Activated T-helper 2 cell treated with anti-CD3 and anti-CD28 coated beads, Interferon-gamma antibody, Interleukin-2, Interleukin-4, amounts not matched to agents 10 μg/mL and 5 μg/mL and 100 μg/mL, durations not matched to agents 14 hours and 24 hours and 36 hours (primary cell): ENCODE measurements around the gene TMEM151B. TPM values are rescaled to one million over a fixed set of nuclear protein-coding genes. Genes with fewer than 3 reads are reported as not detected.
"Not testable (repeated sequence)": the region's sequence is repeated elsewhere in the genome, so short reads cannot be mapped to it uniquely, and the experiment has no call there.

ENCODE experiments used
- DNase-seq: peaks from one replicate; pipeline ENCODE4 v3.0.0; 2021; ENCODE audit warnings: low spot score
- H3K27ac Mint-ChIP-seq: one replicate; pipeline ENCODE4 v1.8.0; 2021; ENCODE audit warnings: mixed read lengths
- H3K27me3 Mint-ChIP-seq: one replicate; pipeline ENCODE4 v1.8.0; 2021; ENCODE audit warnings: low read depth, mixed read lengths
- H3K36me3 Mint-ChIP-seq: one replicate; pipeline ENCODE4 v1.8.0; 2021; ENCODE audit warnings: low read depth, mixed read lengths
- H3K4me1 Mint-ChIP-seq: one replicate; pipeline ENCODE4 v1.8.0; 2021; ENCODE audit warnings: low read depth, mixed read lengths
- H3K4me3 Mint-ChIP-seq: one replicate; pipeline ENCODE4 v1.8.0; 2021; ENCODE audit warnings: low read depth, mild to moderate bottlenecking, moderate library complexity, mixed read lengths
- H3K9me3 Mint-ChIP-seq: one replicate; pipeline ENCODE4 v1.8.0; 2021; ENCODE audit warnings: mixed read lengths
- intact Hi-C: fragments of 100-400 bp; cut with micrococcal nuclease; formaldehyde crosslinking; loops from one replicate; pipeline ENCODE4 v1.15.1; 2023
- total RNA-seq: library from RNA; stranded (reverse); gene quantifications from 2 replicates; pipeline ENCODE4 v1.2.3, GENCODE V29; 2022

Gene TMEM151B
- total RNA-seq, 1 donor from 2014 or later, result not detected

DNA sequence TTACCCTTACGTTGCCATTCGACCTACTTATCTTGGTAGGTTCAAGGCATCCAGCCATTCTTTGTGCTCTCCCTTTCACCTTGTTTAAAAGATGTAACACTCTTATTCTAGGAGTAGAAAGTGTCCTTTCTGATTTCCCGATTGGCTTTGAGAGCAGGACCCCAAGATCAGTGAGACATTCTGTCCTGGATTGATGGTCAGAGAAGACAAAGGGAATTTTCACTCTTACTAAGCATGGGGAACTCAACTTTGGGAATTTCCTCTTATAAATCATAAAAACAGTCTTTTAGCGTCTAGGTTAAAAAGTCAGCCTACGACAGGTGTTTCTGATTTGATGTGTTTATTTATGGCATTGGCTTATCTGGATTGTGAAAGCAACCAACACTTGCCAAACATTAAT lies 45.7 kb downstream of the TMEM151B start:
- Mint-ChIP-seq H3K9me3 (no peaks in the 10 kb centered on the region), H3K4me1 (peaks cover 12% of the 10 kb centered on the region), H3K36me3 (peaks cover 11% of the 10 kb centered on the region), H3K27ac (no peak overlapping the region), H3K4me3 (no peak overlapping the region), H3K27me3 (peaks cover 23% of the 10 kb centered on the region)
- DNase-seq, result no peak
- intact Hi-C loops, result no loop called here

GRCh38 chr6:44316481-44316880 lies 46.2 kb downstream of the TMEM151B start:
- Mint-ChIP-seq H3K4me1 (peaks cover 12% of the 10 kb centered on the region), H3K36me3 (peaks cover 6% of the 10 kb centered on the region), H3K4me3 (no peak overlapping the region), H3K27ac (no peak overlapping the region), H3K27me3 (peaks cover 25% of the 10 kb centered on the region), H3K9me3 (no peaks in the 10 kb centered on the region)
- no peak for DNase-seq
- intact Hi-C loops, result no loop called here

DNA sequence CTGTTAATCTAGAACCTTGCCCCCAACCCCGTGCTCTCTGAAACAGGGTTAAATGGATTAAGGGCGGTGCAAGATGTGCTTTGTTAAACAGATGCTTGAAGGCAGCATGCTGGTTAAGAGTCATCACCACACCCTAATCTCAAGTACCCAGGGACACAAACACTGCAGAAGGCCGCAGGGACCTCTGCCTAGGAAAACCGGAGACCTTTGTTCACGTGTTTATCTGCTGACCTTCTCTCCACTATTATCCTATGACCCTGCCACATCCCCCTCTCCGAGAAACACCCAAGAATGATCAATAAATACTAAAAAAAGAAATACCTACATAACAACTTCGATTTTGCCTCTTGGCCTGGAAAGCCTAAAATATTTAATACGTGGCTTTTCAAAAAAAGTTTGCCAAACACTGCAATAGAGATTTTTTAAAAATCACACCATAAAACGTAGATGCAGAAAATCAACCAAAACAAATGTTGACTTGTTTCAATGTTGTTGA lies 46.9 kb downstream of the TMEM151B start:
- intact Hi-C loops, H3K9me3 Mint-ChIP-seq, H3K4me3 Mint-ChIP-seq, H3K4me1 Mint-ChIP-seq, H3K27ac Mint-ChIP-seq, H3K36me3 Mint-ChIP-seq, DNase-seq: not testable (repeated sequence)
- peaks cover 25% of the 10 kb centered on the region for H3K27me3 Mint-ChIP-seq

- Mint-ChIP-seq H3K36me3 (no peaks in the 10 kb centered on the region), H3K4me1 (no peaks in the 10 kb centered on the region), H3K4me3 (no peak overlapping the region), H3K9me3 (no peaks in the 10 kb centered on the region), H3K27ac (no peak overlapping the region), H3K27me3 (peaks cover 28% of the 10 kb centered on the region)
- no peak for DNase-seq
- intact Hi-C loops, result no loop called here
Measured at GRCh38 chr6:44321210-44321609, 51.0 kb downstream of the TMEM151B start.

GRCh38 chr6:44327096-44327495 lies 56.8 kb downstream of the TMEM151B start:
- Mint-ChIP-seq H3K27ac (no peak overlapping the region), H3K4me1 (no peaks in the 10 kb centered on the region), H3K4me3 (no peak overlapping the region), H3K27me3 (peaks cover 38% of the 10 kb centered on the region), H3K36me3 (no peaks in the 10 kb centered on the region), H3K9me3 (no peaks in the 10 kb centered on the region)
- intact Hi-C loops, result no loop called here
- DNase-seq, result no peak

DNA sequence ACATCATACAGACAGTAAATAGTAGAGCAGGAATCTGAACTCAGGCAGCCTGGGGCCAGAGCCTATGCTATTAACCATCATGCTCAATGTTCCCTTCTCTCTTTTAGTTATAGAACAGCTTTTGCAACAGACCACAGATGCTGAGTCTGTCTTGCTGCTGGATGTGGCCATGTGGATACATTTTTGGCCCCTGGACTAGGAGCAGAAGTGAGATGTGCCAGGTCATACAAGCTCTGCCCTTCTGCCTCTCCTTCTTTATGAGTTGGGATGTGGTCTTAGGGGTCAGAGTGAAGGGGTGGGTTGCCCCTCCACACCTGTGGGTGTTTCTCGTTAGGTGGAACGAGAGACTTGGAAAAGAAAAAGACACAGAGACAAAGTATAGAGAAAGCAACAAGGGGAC lies 57.5 kb downstream of the TMEM151B start:
- Mint-ChIP-seq H3K27ac (no peak overlapping the region), H3K9me3 (no peaks in the 10 kb centered on the region), H3K27me3 (peaks cover 41% of the 10 kb centered on the region), H3K36me3 (no peaks in the 10 kb centered on the region), H3K4me1 (no peaks in the 10 kb centered on the region), H3K4me3 (no peak overlapping the region)
- no peak for DNase-seq
- intact Hi-C loops, result no loop called here

- DNase-seq, intact Hi-C loops, H3K4me1 Mint-ChIP-seq, H3K27ac Mint-ChIP-seq, H3K9me3 Mint-ChIP-seq, H3K36me3 Mint-ChIP-seq, H3K4me3 Mint-ChIP-seq: not testable (repeated sequence)
- H3K27me3 Mint-ChIP-seq, result peaks cover 43% of the 10 kb centered on the region
Measured at GRCh38 chr6:44328203-44328602, 58.0 kb downstream of the TMEM151B start.

GRCh38 chr6:44329858-44330257 lies 59.6 kb downstream of the TMEM151B start:
- H3K4me3 Mint-ChIP-seq, result no peak overlapping the region
- intact Hi-C loops, result loop anchor here (10.0 kb wide), 1 partner anchor 235 kb away; no protein-coding TSS in a partner anchor
- H3K27me3 Mint-ChIP-seq, result peaks cover 44% of the 10 kb centered on the region
- DNase-seq, result no peak
- H3K36me3 Mint-ChIP-seq, result no peaks in the 10 kb centered on the region
- no peaks in the 10 kb centered on the region for H3K9me3 Mint-ChIP-seq
- no peaks in the 10 kb centered on the region for H3K4me1 Mint-ChIP-seq
- H3K27ac Mint-ChIP-seq, result no peak overlapping the region

- intact Hi-C loops, result loop anchor here (10.0 kb wide), 1 partner anchor 238 kb away; no protein-coding TSS in a partner anchor
- Mint-ChIP-seq H3K27ac (no peak overlapping the region), H3K9me3 (no peaks in the 10 kb centered on the region), H3K36me3 (no peaks in the 10 kb centered on the region), H3K4me1 (peaks cover 2% of the 10 kb centered on the region), H3K4me3 (no peak overlapping the region), H3K27me3 (peaks cover 37% of the 10 kb centered on the region)
- no peak for DNase-seq
Measured at GRCh38 chr6:44332585-44332984, 62.3 kb downstream of the TMEM151B start.

DNA sequence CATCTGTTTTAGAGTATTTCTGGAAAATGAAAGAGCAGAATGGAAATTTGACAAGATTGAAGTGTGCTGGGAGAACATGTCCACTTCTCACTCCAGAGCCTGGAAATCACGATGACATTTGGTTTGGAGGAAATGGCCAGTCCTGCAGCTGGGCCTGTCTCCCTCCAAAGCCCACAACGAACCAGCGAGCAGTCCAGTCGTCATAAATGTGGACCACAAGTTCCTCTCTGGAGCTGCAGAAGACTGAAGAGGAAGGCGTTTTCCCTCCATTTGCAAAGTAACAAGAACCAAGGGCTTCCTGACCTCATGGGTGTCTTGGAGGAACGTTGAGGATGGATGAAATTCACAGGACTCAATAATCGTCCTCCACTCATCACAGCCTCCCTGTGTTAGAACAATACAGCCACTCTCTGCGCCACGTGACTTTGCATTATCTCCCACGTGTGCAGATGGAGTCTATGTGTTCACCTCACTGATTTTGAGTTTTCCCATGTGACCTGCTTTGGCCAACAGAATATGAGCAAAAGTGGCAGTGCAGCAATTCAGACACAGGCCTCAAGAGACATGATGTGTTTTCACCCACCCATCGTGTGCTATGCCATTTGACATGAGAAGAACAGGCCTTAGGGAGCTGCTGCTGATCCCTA lies 63.1 kb downstream of the TMEM151B start:
- H3K27me3 Mint-ChIP-seq, result peaks cover 31% of the 10 kb centered on the region
- H3K4me3 Mint-ChIP-seq, result no peak overlapping the region
- intact Hi-C loops, result loop anchor here (10.0 kb wide), 1 partner anchor 239 kb away; no protein-coding TSS in a partner anchor
- no peaks in the 10 kb centered on the region for H3K36me3 Mint-ChIP-seq
- H3K4me1 Mint-ChIP-seq, result peaks cover 2% of the 10 kb centered on the region
- H3K9me3 Mint-ChIP-seq, result no peaks in the 10 kb centered on the region
- no peak overlapping the region for H3K27ac Mint-ChIP-seq
- DNase-seq, result no peak

GRCh38 chr6:44333942-44334341 lies 63.7 kb downstream of the TMEM151B start:
- Mint-ChIP-seq H3K4me3 (no peak overlapping the region), H3K36me3 (no peaks in the 10 kb centered on the region), H3K4me1 (peaks cover 2% of the 10 kb centered on the region)

DNA sequence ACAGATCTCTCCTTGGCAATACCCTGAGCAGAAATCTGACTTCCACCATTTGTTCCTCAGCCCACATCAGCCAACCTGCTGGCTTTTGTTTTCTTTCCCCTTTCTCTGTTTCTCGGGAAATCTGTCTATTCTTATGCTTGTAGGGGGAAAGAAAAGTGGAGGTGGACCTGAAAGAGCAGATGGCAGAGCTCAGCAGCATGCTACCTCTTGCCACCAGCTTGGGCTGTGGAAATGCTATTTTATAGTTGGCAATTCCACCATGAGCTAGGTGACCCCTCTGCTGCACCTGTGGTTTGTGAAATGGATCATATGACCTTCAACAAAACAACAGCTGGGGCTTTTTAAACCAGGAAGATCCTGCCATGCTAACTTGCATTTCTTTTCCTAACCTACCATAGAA lies 65.4 kb downstream of the TMEM151B start:
- no peak for DNase-seq
- no peaks in the 10 kb centered on the region for H3K36me3 Mint-ChIP-seq
- H3K4me3 Mint-ChIP-seq, result no peak overlapping the region
- H3K27ac Mint-ChIP-seq, result no peak overlapping the region
- intact Hi-C loops, result loop anchor here (10.0 kb wide), 1 partner anchor 241 kb away; no protein-coding TSS in a partner anchor
- H3K27me3 Mint-ChIP-seq, result peaks cover 14% of the 10 kb centered on the region
- peaks cover 4% of the 10 kb centered on the region for H3K4me1 Mint-ChIP-seq
- no peaks in the 10 kb centered on the region for H3K9me3 Mint-ChIP-seq

More at GRCh38 chr6:44333942-44334341, 63.7 kb downstream of the TMEM151B start:
- Mint-ChIP-seq H3K27ac (no peak overlapping the region), H3K9me3 (no peaks in the 10 kb centered on the region), H3K27me3 (peaks cover 28% of the 10 kb centered on the region)
- DNase-seq, result no peak
- intact Hi-C loops, result loop anchor here (10.0 kb wide), 1 partner anchor 239 kb away; no protein-coding TSS in a partner anchor
